ENCODE measurements around the gene ZNF91. TPM values are rescaled to one million over a fixed set of nuclear protein-coding genes. Genes with fewer than 3 reads are reported as not detected.

The ZNF91 gene
- total and polyA plus RNA-seq, 11 donors, result 9.5 to 302 (median 147) TPM

DNA sequence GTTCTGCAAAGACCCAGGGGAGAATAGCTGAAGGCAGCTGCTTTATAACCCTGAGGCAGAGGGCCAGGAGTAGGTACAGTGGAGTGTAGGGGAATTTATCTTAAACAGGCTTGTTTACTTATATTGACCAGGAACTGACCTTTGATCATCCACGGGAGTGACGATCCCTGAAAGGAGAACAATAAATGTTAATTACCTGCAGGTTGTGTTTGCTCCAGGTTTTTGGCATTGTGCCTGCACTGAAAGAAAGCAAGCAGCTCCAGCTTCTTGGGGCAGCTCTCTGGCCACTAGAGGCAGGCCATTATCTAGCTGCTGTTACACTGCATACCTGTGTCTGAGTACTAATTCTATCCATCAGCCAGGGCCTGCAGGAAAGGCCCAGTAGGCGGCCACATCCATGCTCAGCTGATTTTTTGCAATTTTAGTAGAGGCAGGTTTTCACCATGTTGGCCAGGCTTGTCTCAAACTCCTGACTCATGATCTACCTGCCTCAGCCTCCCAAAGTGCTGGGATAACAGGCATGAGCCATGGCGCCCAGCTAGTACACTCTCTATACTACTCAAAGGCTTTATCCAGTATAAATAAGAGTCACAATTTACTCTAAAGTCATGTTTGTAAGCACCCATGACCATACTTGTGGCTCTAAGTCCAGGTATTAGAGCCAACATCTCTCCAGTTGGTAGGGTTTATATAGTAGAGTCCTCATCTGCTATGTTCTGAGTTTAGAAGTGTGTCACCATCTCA is 8.5 kb upstream of the ZNF91 start:
- Histone ChIP-seq H3K4me3 (no peak overlapping the region), H3K27ac (no peak overlapping the region), H3K36me3 (no peaks in the 10 kb centered on the region), H3K27me3 (no peaks in the 10 kb centered on the region), H3K9me3 (no peaks in the 10 kb centered on the region), H3K4me1 (no peaks in the 10 kb centered on the region)
- DNase-seq, result no peak
- ATAC-seq, result no peak
- WGBS, 4 donors, result 81 to 86% (median 84%) methylated on average over 4 of the region's 4 CpGs
- TF ChIP-seq CTCF (IDR thresholded peaks at IDR 0.05) (no peak), POLR2A (IDR thresholded peaks at IDR 0.05) (no peak)
- intact Hi-C loops (cut with DNase I), result no loop called here

GRCh38 chr19:23403052-23403451 is 7.8 kb upstream of the ZNF91 start:
- intact Hi-C loops (cut with DNase I), result no loop called here

DNA sequence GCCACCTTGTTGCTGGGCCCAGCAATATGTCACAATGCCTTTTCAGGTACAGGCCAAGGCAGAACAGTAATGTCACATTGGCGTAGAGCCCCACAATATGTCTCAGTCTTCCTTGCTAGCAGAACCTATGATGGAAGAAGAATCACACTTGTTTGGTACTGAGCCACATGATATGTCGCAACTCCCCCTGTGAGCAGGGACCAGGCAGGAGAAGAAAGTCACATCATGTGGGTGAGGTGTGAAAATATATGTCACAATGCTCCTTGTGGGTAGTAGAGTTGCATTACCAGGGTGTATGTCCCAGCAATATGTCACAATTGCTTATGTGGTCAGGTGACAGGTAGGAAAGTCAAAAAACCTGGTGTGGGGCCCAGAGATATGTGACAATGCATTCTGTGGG is 7.1 kb upstream of the ZNF91 start:
- Histone ChIP-seq H3K27me3 (no peaks in the 10 kb centered on the region), H3K27ac (no peak overlapping the region), H3K9me3 (no peaks in the 10 kb centered on the region), H3K4me1 (no peaks in the 10 kb centered on the region), H3K4me3 (no peak overlapping the region), H3K36me3 (no peaks in the 10 kb centered on the region)
- intact Hi-C loops (cut with DNase I), result no loop called here
- WGBS, 4 donors, result 96 to 100% (median 98%) methylated on average over 2 of the region's 2 CpGs
- DNase-seq (no peak), ATAC-seq (no peak)
- no peak for TF ChIP-seq POLR2A (IDR thresholded peaks at IDR 0.05)
- TF ChIP-seq CTCF (IDR thresholded peaks at IDR 0.05), result no peak

More at GRCh38 chr19:23403052-23403451, 7.8 kb upstream of the ZNF91 start:
- Histone ChIP-seq H3K36me3 (no peaks in the 10 kb centered on the region), H3K9me3 (no peaks in the 10 kb centered on the region), H3K27ac (no peak overlapping the region), H3K4me3 (no peak overlapping the region), H3K4me1 (no peaks in the 10 kb centered on the region), H3K27me3 (no peaks in the 10 kb centered on the region)
- ATAC-seq (no peak), DNase-seq (no peak)
- WGBS, 4 donors, result 83 to 90% (median 87%) methylated on average over 3 of the region's 3 CpGs
- no peak for TF ChIP-seq POLR2A (IDR thresholded peaks at IDR 0.05)
- no peak for TF ChIP-seq CTCF (IDR thresholded peaks at IDR 0.05)

- no peak overlapping the region for H3K27ac ChIP-seq
- DNase-seq (no peak), ATAC-seq (no peak)
- no peaks in the 10 kb centered on the region for H3K27me3 ChIP-seq
- H3K4me3 ChIP-seq, result no peak overlapping the region
- H3K9me3 ChIP-seq, result no peaks in the 10 kb centered on the region
- intact Hi-C loops (cut with DNase I), result no loop called here
- no peaks in the 10 kb centered on the region for H3K36me3 ChIP-seq
- TF ChIP-seq CTCF (IDR thresholded peaks at IDR 0.05) (no peak), POLR2A (IDR thresholded peaks at IDR 0.05) (no peak)
- H3K4me1 ChIP-seq, result peaks cover 0 to under 1% (median 0%) of the 10 kb centered on the region in 12 donors
- 85 to 94% (median 89%) methylated on average over 4 of the region's 4 CpGs for WGBS, 4 donors
Observed at GRCh38 chr19:23401086-23401610, 5.9 kb upstream of the ZNF91 start.
